ENCODE data around the gene NOTCH2. TPM values are rescaled to one million over a fixed set of nuclear protein-coding genes. Genes with fewer than 3 reads are reported as not detected.

The NOTCH2 gene
- total and polyA plus RNA-seq, 2 experiments from 2014 or later: 8.5 to 56.6 TPM

DNA sequence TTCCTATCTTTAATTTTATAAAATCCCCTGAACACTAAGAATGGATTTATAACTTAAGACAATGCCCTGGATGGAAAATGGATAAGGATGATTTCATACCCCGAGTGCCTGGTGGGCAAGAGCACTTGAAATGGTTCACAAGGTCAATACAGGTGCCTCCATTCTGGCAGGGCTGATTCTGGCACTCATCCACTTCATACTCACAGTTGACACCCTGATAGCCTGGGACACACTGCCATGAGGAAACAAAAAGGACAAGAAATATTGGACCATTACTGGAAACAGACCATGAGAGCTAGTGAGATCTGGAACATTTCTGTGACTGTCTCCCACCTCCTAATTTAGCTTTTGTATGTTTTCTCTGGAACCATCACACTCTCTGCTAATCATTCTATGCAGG lies 134.1 kb downstream of the NOTCH2 start (continued):
- TF ChIP-seq, protein P1, sequence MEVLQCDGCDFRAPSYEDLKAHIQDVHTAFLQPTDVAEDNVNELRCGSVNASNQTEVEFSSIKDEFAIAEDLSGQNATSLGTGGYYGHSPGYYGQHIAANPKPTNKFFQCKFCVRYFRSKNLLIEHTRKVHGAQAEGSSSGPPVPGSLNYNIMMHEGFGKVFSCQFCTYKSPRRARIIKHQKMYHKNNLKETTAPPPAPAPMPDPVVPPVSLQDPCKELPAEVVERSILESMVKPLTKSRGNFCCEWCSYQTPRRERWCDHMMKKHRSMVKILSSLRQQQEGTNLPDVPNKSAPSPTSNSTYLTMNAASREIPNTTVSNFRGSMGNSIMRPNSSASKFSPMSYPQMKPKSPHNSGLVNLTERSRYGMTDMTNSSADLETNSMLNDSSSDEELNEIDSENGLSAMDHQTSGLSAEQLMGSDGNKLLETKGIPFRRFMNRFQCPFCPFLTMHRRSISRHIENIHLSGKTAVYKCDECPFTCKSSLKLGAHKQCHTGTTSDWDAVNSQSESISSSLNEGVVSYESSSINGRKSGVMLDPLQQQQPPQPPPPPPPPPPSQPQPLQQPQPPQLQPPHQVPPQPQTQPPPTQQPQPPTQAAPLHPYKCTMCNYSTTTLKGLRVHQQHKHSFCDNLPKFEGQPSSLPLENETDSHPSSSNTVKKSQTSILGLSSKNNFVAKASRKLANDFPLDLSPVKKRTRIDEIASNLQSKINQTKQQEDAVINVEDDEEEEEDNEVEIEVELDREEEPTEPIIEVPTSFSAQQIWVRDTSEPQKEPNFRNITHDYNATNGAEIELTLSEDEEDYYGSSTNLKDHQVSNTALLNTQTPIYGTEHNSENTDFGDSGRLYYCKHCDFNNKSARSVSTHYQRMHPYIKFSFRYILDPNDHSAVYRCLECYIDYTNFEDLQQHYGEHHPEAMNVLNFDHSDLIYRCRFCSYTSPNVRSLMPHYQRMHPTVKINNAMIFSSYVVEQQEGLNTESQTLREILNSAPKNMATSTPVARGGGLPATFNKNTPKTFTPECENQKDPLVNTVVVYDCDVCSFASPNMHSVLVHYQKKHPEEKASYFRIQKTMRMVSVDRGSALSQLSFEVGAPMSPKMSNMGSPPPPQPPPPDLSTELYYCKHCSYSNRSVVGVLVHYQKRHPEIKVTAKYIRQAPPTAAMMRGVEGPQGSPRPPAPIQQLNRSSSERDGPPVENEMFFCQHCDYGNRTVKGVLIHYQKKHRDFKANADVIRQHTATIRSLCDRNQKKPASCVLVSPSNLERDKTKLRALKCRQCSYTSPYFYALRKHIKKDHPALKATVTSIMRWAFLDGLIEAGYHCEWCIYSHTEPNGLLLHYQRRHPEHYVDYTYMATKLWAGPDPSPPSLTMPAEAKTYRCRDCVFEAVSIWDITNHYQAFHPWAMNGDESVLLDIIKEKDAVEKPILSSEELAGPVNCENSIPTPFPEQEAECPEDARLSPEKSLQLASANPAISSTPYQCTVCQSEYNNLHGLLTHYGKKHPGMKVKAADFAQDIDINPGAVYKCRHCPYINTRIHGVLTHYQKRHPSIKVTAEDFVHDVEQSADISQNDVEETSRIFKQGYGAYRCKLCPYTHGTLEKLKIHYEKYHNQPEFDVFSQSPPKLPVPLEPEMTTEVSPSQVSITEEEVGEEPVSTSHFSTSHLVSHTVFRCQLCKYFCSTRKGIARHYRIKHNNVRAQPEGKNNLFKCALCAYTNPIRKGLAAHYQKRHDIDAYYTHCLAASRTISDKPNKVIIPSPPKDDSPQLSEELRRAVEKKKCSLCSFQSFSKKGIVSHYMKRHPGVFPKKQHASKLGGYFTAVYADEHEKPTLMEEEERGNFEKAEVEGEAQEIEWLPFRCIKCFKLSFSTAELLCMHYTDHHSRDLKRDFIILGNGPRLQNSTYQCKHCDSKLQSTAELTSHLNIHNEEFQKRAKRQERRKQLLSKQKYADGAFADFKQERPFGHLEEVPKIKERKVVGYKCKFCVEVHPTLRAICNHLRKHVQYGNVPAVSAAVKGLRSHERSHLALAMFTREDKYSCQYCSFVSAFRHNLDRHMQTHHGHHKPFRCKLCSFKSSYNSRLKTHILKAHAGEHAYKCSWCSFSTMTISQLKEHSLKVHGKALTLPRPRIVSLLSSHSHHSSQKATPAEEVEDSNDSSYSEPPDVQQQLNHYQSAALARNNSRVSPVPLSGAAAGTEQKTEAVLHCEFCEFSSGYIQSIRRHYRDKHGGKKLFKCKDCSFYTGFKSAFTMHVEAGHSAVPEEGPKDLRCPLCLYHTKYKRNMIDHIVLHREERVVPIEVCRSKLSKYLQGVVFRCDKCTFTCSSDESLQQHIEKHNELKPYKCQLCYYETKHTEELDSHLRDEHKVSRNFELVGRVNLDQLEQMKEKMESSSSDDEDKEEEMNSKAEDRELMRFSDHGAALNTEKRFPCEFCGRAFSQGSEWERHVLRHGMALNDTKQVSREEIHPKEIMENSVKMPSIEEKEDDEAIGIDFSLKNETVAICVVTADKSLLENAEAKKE (CRISPR knock-in tag; IDR thresholded peaks at IDR 0.05): no peak
- TF ChIP-seq NANOG (IDR thresholded peaks at IDR 0.05; ENCODE audit: borderline replicate concordance) (no peak), EZH2phosphoT487 (IDR thresholded peaks at IDR 0.05; ENCODE audit: unreplicated experiment) (no peak), CREB1 (CRISPR knock-in tag; IDR thresholded peaks at IDR 0.05; ENCODE audit: low read depth) (no peak), STAT1 (IDR thresholded peaks at IDR 0.05; ENCODE audit: unreplicated experiment) (no peak), POLR2AphosphoS5 (IDR thresholded peaks at IDR 0.05; ENCODE audit: low read depth) (no peak), EZH2 (IDR thresholded peaks at IDR 0.05; ENCODE audit: low read depth, unreplicated experiment) (no peak), JUNB (IDR thresholded peaks at IDR 0.05; ENCODE audit: unreplicated experiment) (no peak)
- TF ChIP-seq, protein P2, sequence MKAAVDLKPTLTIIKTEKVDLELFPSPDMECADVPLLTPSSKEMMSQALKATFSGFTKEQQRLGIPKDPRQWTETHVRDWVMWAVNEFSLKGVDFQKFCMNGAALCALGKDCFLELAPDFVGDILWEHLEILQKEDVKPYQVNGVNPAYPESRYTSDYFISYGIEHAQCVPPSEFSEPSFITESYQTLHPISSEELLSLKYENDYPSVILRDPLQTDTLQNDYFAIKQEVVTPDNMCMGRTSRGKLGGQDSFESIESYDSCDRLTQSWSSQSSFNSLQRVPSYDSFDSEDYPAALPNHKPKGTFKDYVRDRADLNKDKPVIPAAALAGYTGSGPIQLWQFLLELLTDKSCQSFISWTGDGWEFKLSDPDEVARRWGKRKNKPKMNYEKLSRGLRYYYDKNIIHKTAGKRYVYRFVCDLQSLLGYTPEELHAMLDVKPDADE (IDR thresholded peaks at IDR 0.05): no peak

DNA sequence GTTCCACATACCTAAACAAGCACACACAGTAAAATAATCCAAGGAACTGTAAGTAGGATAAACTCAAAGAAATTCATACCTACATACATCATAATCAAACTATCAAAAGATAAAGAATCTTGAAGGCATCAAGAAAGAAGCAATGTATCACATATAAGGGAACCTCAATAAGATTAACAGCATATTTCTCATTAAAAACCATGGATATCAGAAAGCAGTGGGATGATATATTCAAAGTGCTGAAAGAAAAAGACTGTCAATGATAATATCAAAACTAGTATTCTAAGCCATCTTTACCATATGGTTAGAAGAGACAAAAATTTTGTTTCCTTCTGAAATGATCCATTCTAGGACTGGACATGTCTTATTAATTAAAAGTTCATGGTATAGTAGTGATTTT lies 136.1 kb downstream of the NOTCH2 start:
- DNase-seq (ENCODE audit: low spot score) (no peak), ATAC-seq (no peak)
- Mint-ChIP-seq H3K27ac (no peak overlapping the region), H3K9me3 (no peaks in the 10 kb centered on the region), H3K27me3 (ENCODE audit: insufficient read depth, low read depth, poor library complexity) (no peaks in the 10 kb centered on the region), H3K36me3 (ENCODE audit: low read depth) (peaks cover 25% of the 10 kb centered on the region), H3K4me3 (no peak overlapping the region), H3K4me1 (peaks cover 14% of the 10 kb centered on the region)
- Histone ChIP-seq H3K4me2 (no peak overlapping the region), H3K27me3 (ENCODE audit: insufficient read depth) (no peaks in the 10 kb centered on the region), H3K36me3 (ENCODE audit: insufficient read depth) (peaks cover 3% of the 10 kb centered on the region; the same call in 1 of the 2 replicates), H4K20me1 (replicated peaks; ENCODE audit: insufficient read depth) (no peaks in the 10 kb centered on the region), H3F3A (replicated peaks; ENCODE audit: low read depth) (no peaks in the 10 kb centered on the region), H3K27ac (ENCODE audit: low read depth) (no peak overlapping the region), H3K4me1 (ENCODE audit: insufficient read depth) (peaks cover 9% of the 10 kb centered on the region), H2AFZ (no peak overlapping the region), H3K9me2 (ENCODE audit: insufficient read depth) (no peaks in the 10 kb centered on the region), H3K79me2 (replicated peaks; ENCODE audit: insufficient read depth) (no peaks in the 10 kb centered on the region), H3K4me3 (no peak overlapping the region)
- TF ChIP-seq ZNF114 (CRISPR knock-in tag; IDR thresholded peaks at IDR 0.05) (no peak), EZH2phosphoT487 (IDR thresholded peaks at IDR 0.05; ENCODE audit: unreplicated experiment) (no peak), JUNB (IDR thresholded peaks at IDR 0.05; ENCODE audit: unreplicated experiment) (no peak), REST (IDR thresholded peaks at IDR 0.05; ENCODE audit: unreplicated experiment) (no peak), CREB1 (CRISPR knock-in tag; IDR thresholded peaks at IDR 0.05; ENCODE audit: low read depth) (no peak), STAT1 (IDR thresholded peaks at IDR 0.05; ENCODE audit: unreplicated experiment) (no peak), CTCF (conservative IDR thresholded peaks at IDR 0.05; ENCODE audit: low read depth in 2 of 2) (no peak), ZNF331 (CRISPR knock-in tag; IDR thresholded peaks at IDR 0.05; ENCODE audit: low read depth) (no peak)

Data from GM23338 (cell line).